ENCODE data around the gene ELOVL3.
A peak's percentile ranks its signal among the peaks of the same experiment; 100 is the strongest.

- TF ChIP-seq CTCF (IDR thresholded peaks at IDR 0.05) = peak in 1 of 4 experiments; percentile 23
- TF ChIP-seq EP300 (IDR thresholded peaks at IDR 0.05) = no peak
- TF ChIP-seq POLR2AphosphoS5 (IDR thresholded peaks at IDR 0.05) = peak; percentile 3
Observed at GRCh38 chr10:102225646-102226541, at the start of gene ELOVL3.
